ENCODE measurements around the gene RBM4.

The RBM4 gene

GRCh38 chr11:66685276-66686099, 47.0 kb downstream of the RBM4 start:
- no peak for TF ChIP-seq SIN3A (IDR thresholded peaks at IDR 0.05; ENCODE audit: borderline replicate concordance, insufficient read depth, low read length)
- TF ChIP-seq POLR2AphosphoS5 (IDR thresholded peaks at IDR 0.05; ENCODE audit: low read depth, low read length), result no peak
- no peak for TF ChIP-seq REST (IDR thresholded peaks at IDR 0.05; ENCODE audit: insufficient read depth in 1 of 2, low read depth in 2 of 2, low read length in 2 of 2)
- no peak for TF ChIP-seq TAF1 (IDR thresholded peaks at IDR 0.05; ENCODE audit: borderline replicate concordance, insufficient read depth, low read length)
- no peak for TF ChIP-seq FOXP2 (optimal IDR thresholded peaks at IDR 0.05; ENCODE audit: borderline replicate concordance, extremely low read depth, extremely low read length, insufficient read depth)

- TF ChIP-seq SIN3A (IDR thresholded peaks at IDR 0.05; ENCODE audit: borderline replicate concordance, insufficient read depth, low read length) (no peak), TAF1 (IDR thresholded peaks at IDR 0.05; ENCODE audit: borderline replicate concordance, insufficient read depth, low read length) (no peak), POLR2AphosphoS5 (IDR thresholded peaks at IDR 0.05; ENCODE audit: low read depth, low read length) (no peak), FOXP2 (optimal IDR thresholded peaks at IDR 0.05; ENCODE audit: borderline replicate concordance, extremely low read depth, extremely low read length, insufficient read depth) (no peak), REST (IDR thresholded peaks at IDR 0.05; ENCODE audit: insufficient read depth in 1 of 2, low read depth in 2 of 2, low read length in 2 of 2) (no peak)
Observed at GRCh38 chr11:66686100-66686785, 47.7 kb downstream of the RBM4 start.

- no peak for TF ChIP-seq TAF1 (IDR thresholded peaks at IDR 0.05; ENCODE audit: borderline replicate concordance, insufficient read depth, low read length)
- TF ChIP-seq POLR2AphosphoS5 (IDR thresholded peaks at IDR 0.05; ENCODE audit: low read depth, low read length), result no peak
- TF ChIP-seq REST (IDR thresholded peaks at IDR 0.05; ENCODE audit: insufficient read depth in 1 of 2, low read depth in 2 of 2, low read length in 2 of 2), result no peak
- TF ChIP-seq SIN3A (IDR thresholded peaks at IDR 0.05; ENCODE audit: borderline replicate concordance, insufficient read depth, low read length), result no peak
- no peak for TF ChIP-seq FOXP2 (optimal IDR thresholded peaks at IDR 0.05; ENCODE audit: borderline replicate concordance, extremely low read depth, extremely low read length, insufficient read depth)
Observed at GRCh38 chr11:66686801-66687750, 48.6 kb downstream of the RBM4 start.

GRCh38 chr11:66687831-66688281, 49.4 kb downstream of the RBM4 start:
- TF ChIP-seq REST (IDR thresholded peaks at IDR 0.05; ENCODE audit: insufficient read depth in 1 of 2, low read depth in 2 of 2, low read length in 2 of 2), result no peak
- no peak for TF ChIP-seq TAF1 (IDR thresholded peaks at IDR 0.05; ENCODE audit: borderline replicate concordance, insufficient read depth, low read length)
- TF ChIP-seq FOXP2 (optimal IDR thresholded peaks at IDR 0.05; ENCODE audit: borderline replicate concordance, extremely low read depth, extremely low read length, insufficient read depth), result no peak
- TF ChIP-seq POLR2AphosphoS5 (IDR thresholded peaks at IDR 0.05; ENCODE audit: low read depth, low read length), result no peak
- TF ChIP-seq SIN3A (IDR thresholded peaks at IDR 0.05; ENCODE audit: borderline replicate concordance, insufficient read depth, low read length), result no peak

All from PFSK-1 (cell line).